ENCODE results near the gene CEP97. TPM values are rescaled to one million over a fixed set of nuclear protein-coding genes. Genes with fewer than 3 reads are reported as not detected.

CEP97 gene
- total and polyA plus RNA-seq, 2 experiments from 2014 or later: 5.0 to 19.0 TPM

DNA sequence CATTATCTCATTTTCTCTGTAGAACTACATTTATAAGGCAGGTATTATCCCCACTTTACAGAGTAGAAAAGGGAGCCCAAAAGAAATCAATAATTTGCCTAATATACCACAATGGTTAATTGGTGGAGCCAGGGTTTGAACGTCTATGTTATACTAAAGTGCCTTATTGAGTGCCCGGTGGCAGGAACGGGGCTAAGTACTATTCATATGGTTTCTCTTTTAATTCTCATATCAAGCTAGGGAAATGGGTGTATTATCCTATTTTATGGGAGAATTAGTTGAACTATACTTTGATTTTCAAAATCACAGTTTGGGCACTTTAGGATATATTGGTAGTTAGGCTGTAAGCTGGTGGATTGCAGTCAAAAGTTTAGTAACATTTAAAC, 1.5 kb downstream of the CEP97 start:
- H3K9me2 ChIP-seq (ENCODE audit: insufficient read depth): no peaks in the 10 kb centered on the region
- H3K4me2 ChIP-seq: peak overlapping the region; percentile 75
- H3F3A ChIP-seq (replicated peaks; ENCODE audit: low read depth): peaks cover 6% of the 10 kb centered on the region; the same call in 1 of the 2 replicates
- no peaks in the 10 kb centered on the region; the same call in 2 of the 3 replicates for H3K4me1 Mint-ChIP-seq
- H4K20me1 ChIP-seq (replicated peaks; ENCODE audit: insufficient read depth): no peaks in the 10 kb centered on the region
- peaks cover 6% of the 10 kb centered on the region; the same call in 1 of the 2 replicates for H3K79me2 ChIP-seq (replicated peaks; ENCODE audit: insufficient read depth)
- no peaks in the 10 kb centered on the region for H3K27me3 ChIP-seq (ENCODE audit: insufficient read depth)
- peaks cover 2% of the 10 kb centered on the region for H3K27me3 Mint-ChIP-seq (ENCODE audit: insufficient read depth, low read depth, poor library complexity)
- H3K9me3 Mint-ChIP-seq: no peaks in the 10 kb centered on the region
- H2AFZ ChIP-seq: no peak overlapping the region
- TF ChIP-seq, protein P1, sequence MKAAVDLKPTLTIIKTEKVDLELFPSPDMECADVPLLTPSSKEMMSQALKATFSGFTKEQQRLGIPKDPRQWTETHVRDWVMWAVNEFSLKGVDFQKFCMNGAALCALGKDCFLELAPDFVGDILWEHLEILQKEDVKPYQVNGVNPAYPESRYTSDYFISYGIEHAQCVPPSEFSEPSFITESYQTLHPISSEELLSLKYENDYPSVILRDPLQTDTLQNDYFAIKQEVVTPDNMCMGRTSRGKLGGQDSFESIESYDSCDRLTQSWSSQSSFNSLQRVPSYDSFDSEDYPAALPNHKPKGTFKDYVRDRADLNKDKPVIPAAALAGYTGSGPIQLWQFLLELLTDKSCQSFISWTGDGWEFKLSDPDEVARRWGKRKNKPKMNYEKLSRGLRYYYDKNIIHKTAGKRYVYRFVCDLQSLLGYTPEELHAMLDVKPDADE (IDR thresholded peaks at IDR 0.05): no peak
- TF ChIP-seq, protein P2, sequence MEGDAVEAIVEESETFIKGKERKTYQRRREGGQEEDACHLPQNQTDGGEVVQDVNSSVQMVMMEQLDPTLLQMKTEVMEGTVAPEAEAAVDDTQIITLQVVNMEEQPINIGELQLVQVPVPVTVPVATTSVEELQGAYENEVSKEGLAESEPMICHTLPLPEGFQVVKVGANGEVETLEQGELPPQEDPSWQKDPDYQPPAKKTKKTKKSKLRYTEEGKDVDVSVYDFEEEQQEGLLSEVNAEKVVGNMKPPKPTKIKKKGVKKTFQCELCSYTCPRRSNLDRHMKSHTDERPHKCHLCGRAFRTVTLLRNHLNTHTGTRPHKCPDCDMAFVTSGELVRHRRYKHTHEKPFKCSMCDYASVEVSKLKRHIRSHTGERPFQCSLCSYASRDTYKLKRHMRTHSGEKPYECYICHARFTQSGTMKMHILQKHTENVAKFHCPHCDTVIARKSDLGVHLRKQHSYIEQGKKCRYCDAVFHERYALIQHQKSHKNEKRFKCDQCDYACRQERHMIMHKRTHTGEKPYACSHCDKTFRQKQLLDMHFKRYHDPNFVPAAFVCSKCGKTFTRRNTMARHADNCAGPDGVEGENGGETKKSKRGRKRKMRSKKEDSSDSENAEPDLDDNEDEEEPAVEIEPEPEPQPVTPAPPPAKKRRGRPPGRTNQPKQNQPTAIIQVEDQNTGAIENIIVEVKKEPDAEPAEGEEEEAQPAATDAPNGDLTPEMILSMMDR (conservative IDR thresholded peaks at IDR 0.05; ENCODE audit: low read depth in 2 of 2): no peak
- TF ChIP-seq CREB1 (CRISPR knock-in tag; IDR thresholded peaks at IDR 0.05; ENCODE audit: low read depth) (no peak), POLR2AphosphoS5 (IDR thresholded peaks at IDR 0.05; ENCODE audit: low read depth) (no peak), NANOG (IDR thresholded peaks at IDR 0.05; ENCODE audit: borderline replicate concordance) (no peak), EZH2phosphoT487 (IDR thresholded peaks at IDR 0.05; ENCODE audit: unreplicated experiment) (no peak), STAT1 (IDR thresholded peaks at IDR 0.05; ENCODE audit: unreplicated experiment) (no peak), ZNF114 (CRISPR knock-in tag; IDR thresholded peaks at IDR 0.05) (no peak), ZNF331 (CRISPR knock-in tag; IDR thresholded peaks at IDR 0.05; ENCODE audit: low read depth) (no peak), EZH2 (IDR thresholded peaks at IDR 0.05; ENCODE audit: low read depth, unreplicated experiment) (no peak), JUNB (IDR thresholded peaks at IDR 0.05; ENCODE audit: unreplicated experiment) (no peak)
- TF ChIP-seq, protein P3, sequence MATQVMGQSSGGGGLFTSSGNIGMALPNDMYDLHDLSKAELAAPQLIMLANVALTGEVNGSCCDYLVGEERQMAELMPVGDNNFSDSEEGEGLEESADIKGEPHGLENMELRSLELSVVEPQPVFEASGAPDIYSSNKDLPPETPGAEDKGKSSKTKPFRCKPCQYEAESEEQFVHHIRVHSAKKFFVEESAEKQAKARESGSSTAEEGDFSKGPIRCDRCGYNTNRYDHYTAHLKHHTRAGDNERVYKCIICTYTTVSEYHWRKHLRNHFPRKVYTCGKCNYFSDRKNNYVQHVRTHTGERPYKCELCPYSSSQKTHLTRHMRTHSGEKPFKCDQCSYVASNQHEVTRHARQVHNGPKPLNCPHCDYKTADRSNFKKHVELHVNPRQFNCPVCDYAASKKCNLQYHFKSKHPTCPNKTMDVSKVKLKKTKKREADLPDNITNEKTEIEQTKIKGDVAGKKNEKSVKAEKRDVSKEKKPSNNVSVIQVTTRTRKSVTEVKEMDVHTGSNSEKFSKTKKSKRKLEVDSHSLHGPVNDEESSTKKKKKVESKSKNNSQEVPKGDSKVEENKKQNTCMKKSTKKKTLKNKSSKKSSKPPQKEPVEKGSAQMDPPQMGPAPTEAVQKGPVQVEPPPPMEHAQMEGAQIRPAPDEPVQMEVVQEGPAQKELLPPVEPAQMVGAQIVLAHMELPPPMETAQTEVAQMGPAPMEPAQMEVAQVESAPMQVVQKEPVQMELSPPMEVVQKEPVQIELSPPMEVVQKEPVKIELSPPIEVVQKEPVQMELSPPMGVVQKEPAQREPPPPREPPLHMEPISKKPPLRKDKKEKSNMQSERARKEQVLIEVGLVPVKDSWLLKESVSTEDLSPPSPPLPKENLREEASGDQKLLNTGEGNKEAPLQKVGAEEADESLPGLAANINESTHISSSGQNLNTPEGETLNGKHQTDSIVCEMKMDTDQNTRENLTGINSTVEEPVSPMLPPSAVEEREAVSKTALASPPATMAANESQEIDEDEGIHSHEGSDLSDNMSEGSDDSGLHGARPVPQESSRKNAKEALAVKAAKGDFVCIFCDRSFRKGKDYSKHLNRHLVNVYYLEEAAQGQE (IDR thresholded peaks at IDR 0.05; ENCODE audit: unreplicated experiment): no peak
- TF ChIP-seq, protein P4, sequence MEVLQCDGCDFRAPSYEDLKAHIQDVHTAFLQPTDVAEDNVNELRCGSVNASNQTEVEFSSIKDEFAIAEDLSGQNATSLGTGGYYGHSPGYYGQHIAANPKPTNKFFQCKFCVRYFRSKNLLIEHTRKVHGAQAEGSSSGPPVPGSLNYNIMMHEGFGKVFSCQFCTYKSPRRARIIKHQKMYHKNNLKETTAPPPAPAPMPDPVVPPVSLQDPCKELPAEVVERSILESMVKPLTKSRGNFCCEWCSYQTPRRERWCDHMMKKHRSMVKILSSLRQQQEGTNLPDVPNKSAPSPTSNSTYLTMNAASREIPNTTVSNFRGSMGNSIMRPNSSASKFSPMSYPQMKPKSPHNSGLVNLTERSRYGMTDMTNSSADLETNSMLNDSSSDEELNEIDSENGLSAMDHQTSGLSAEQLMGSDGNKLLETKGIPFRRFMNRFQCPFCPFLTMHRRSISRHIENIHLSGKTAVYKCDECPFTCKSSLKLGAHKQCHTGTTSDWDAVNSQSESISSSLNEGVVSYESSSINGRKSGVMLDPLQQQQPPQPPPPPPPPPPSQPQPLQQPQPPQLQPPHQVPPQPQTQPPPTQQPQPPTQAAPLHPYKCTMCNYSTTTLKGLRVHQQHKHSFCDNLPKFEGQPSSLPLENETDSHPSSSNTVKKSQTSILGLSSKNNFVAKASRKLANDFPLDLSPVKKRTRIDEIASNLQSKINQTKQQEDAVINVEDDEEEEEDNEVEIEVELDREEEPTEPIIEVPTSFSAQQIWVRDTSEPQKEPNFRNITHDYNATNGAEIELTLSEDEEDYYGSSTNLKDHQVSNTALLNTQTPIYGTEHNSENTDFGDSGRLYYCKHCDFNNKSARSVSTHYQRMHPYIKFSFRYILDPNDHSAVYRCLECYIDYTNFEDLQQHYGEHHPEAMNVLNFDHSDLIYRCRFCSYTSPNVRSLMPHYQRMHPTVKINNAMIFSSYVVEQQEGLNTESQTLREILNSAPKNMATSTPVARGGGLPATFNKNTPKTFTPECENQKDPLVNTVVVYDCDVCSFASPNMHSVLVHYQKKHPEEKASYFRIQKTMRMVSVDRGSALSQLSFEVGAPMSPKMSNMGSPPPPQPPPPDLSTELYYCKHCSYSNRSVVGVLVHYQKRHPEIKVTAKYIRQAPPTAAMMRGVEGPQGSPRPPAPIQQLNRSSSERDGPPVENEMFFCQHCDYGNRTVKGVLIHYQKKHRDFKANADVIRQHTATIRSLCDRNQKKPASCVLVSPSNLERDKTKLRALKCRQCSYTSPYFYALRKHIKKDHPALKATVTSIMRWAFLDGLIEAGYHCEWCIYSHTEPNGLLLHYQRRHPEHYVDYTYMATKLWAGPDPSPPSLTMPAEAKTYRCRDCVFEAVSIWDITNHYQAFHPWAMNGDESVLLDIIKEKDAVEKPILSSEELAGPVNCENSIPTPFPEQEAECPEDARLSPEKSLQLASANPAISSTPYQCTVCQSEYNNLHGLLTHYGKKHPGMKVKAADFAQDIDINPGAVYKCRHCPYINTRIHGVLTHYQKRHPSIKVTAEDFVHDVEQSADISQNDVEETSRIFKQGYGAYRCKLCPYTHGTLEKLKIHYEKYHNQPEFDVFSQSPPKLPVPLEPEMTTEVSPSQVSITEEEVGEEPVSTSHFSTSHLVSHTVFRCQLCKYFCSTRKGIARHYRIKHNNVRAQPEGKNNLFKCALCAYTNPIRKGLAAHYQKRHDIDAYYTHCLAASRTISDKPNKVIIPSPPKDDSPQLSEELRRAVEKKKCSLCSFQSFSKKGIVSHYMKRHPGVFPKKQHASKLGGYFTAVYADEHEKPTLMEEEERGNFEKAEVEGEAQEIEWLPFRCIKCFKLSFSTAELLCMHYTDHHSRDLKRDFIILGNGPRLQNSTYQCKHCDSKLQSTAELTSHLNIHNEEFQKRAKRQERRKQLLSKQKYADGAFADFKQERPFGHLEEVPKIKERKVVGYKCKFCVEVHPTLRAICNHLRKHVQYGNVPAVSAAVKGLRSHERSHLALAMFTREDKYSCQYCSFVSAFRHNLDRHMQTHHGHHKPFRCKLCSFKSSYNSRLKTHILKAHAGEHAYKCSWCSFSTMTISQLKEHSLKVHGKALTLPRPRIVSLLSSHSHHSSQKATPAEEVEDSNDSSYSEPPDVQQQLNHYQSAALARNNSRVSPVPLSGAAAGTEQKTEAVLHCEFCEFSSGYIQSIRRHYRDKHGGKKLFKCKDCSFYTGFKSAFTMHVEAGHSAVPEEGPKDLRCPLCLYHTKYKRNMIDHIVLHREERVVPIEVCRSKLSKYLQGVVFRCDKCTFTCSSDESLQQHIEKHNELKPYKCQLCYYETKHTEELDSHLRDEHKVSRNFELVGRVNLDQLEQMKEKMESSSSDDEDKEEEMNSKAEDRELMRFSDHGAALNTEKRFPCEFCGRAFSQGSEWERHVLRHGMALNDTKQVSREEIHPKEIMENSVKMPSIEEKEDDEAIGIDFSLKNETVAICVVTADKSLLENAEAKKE (CRISPR knock-in tag; IDR thresholded peaks at IDR 0.05): no peak
- no peak overlapping the region for H3K27ac ChIP-seq (ENCODE audit: low read depth)
- no peaks in the 10 kb centered on the region for H3K4me1 ChIP-seq (ENCODE audit: insufficient read depth)
- peaks cover 6% of the 10 kb centered on the region; the same call in 1 of the 2 replicates for H3K36me3 ChIP-seq (ENCODE audit: insufficient read depth)
- H3K4me3 ChIP-seq: peak overlapping the region; percentile 90
- peak overlapping the region; percentile 100 for H3K4me3 Mint-ChIP-seq
- DNase-seq (ENCODE audit: low spot score): no peak
- peaks cover 22% of the 10 kb centered on the region; the same call in 2 of the 3 replicates for H3K36me3 Mint-ChIP-seq (ENCODE audit: low read depth)
- ATAC-seq: no peak
- no peak overlapping the region for H3K27ac Mint-ChIP-seq
